Myocyte (in vitro differentiated cells): ENCODE results near the gene LTC4S. TPM values are rescaled to one million over a fixed set of nuclear protein-coding genes. Genes with fewer than 3 reads are reported as not detected.
A peak's percentile ranks its signal among the peaks of the same experiment; 100 is the strongest.

Experiments
- DNase-seq: peaks from one replicate; pipeline ENCODE4 v3.0.0-alpha.2; 2012; ENCODE audit warnings: low read depth
- total RNA-seq: library from RNA; depleted of rRNA; stranded (reverse); fragments of >200 nt; gene quantifications from 2 replicates; pipeline ENCODE4 v1.2.3, GENCODE V29; 2014

The LTC4S gene
- total RNA-seq, 1 donor from 2014 or later: 1.0 TPM

DNA sequence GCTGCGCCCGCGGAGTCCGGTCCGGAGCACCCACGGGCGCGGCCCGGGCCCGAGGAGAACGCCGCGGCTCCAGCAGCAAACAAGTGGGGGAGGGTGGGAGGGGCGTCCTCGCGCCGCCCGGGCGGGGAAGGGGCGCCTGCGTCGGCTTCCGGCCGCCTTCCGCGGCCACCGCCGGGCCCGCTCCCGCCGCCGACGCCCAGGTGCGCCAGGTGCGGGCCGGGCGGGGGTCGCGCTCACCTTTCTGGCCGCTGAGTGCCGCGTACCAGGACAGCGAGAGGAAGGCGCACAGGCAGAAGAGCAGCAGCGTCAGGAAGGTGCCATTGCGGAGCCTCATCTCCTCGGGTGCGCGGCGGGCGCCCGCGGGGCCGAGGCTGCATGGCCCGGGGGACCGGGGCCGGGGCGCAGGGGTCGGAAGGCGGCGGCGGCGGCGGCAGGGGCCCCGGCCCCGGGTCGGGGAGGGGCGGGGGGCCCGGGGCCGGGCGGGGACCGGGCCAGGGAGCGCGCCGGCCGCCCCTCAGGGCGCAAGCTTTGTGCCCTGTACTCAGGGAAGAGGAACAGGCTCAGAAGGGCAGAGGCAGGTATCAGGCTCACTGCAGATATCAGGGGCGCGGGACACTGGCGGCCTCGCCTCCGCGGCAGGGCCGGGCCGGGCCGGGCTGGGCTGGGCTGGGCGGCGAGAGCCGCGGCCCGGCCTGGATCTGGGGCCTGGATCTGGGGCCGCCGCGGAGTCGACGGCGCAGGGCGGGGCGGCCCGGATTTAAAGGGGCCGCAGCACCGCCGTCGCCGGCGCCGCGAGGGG is 12.7 kb downstream of the LTC4S start, which contains the start of gene MGAT4B:
Gene MGAT4B (minus strand): TSS at position 617 of the 799 bp plus-strand sequence. CDS start 283 bp downstream, at position 334.
- DNase-seq: peak; percentile 77

DNA sequence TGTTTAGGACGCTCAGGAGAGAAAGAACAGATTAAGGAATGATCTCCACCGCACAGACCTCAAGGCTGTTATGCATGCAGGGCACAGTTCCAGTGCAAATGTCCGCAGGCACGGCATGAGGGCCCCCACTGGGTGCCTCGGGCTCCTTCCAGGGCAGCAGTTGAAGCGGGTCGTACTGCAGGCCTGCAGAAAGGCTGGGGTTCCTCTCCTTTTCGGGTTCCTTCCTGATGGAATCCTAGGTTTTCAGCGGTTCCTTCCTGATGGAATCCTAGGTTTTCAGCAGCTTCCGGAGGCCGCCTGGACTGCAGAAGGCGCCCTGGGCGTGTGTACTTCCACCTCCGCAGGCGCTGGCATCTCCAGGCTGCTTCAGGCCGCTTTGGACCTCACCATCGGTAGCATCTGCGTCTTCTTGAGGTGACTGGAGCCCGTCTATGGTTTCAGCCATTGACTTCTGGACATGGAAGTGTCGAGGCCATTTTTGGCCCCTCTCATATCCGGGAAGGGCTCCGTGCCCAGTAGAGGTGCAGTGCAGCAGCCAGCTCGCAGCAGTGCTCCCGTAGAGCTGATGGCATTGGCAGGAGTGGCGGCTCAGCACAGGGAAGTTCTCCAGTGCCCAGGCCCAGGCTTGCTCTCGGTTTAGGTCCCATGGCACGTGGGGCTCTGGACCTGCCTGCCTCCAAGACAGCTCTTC is 18.5 kb downstream of the LTC4S start:
- DNase-seq: no peak

DNA sequence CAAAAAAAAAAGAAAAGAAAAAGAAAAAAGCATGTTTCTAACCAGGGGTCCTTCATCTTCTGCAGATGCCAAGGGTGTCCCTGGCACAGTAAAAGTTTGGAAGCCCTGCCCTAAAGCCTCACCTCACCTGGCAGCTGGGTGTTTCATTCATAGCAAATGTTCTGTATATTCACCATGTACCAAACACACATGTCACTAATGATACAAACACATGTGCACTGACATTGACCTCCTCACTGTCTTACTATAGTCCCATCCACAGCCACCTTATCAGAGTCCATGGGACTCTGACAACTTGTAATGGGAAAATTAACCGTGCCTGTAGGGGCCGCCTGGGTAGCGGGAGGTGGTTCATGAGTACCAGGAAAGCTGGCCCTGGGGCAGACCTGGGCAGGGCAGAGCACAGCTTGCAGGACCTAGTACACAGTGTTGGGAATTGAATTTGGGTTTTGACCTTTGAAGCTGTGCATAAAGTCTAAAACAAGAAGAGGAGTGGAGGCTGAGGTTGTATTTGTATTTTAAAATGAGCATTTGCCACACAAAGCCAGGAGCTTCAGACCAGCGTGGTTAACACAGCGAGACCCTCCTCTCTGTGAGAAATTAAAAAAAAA is 19.3 kb downstream of the LTC4S start:
- no peak for DNase-seq

DNA sequence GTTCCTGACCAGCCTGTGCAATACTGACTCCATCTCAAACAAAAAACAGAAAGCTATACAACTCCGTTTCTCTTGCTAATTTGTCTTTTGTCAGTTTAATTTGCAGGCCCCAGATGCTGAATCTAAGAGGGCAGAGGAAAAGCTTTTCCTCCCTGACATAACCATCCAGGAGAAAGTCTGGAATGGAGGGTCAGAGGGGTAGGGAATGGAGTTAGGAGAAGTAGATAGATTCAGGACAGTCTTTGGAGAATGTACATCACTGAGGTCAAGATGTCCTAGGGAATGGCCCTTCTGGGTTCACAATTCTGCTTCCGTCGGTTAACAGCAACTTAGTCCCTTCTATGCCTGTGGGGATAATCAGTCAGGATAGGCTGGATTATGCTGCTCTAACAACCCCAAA is 20.3 kb downstream of the LTC4S start:
- DNase-seq: no peak

- DNase-seq: no peak
Observed at GRCh38 chr5:179815491-179816249, 21.9 kb downstream of the LTC4S start.

DNA sequence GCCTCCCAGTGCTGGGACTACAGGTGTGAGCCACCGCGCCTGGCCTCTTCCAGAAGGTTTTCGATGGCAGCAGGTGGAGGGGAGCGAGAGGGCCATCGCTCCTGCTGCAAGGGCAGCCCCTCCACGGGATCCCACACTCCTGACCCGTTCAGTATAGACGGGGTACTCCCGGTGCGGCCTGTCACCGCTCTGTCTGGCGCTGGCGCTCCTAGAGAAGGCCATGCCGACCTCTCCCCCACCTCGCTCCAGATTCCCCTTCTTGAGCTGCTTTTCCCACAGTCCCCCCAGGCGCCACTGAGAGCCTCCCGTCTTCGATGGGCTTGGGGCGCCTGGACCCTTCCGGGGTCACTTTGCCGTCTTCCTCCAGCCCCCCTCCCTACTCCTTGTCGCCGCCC is 22.6 kb downstream of the LTC4S start:
- no peak for DNase-seq

- no peak for DNase-seq
Observed at GRCh38 chr5:179816796-179817469, 23.1 kb downstream of the LTC4S start.

- no peak for DNase-seq
Observed at GRCh38 chr5:179817470-179817840, 23.7 kb downstream of the LTC4S start.

- no peak for DNase-seq
Observed at GRCh38 chr5:179817890-179818745, 24.3 kb downstream of the LTC4S start.

DNA sequence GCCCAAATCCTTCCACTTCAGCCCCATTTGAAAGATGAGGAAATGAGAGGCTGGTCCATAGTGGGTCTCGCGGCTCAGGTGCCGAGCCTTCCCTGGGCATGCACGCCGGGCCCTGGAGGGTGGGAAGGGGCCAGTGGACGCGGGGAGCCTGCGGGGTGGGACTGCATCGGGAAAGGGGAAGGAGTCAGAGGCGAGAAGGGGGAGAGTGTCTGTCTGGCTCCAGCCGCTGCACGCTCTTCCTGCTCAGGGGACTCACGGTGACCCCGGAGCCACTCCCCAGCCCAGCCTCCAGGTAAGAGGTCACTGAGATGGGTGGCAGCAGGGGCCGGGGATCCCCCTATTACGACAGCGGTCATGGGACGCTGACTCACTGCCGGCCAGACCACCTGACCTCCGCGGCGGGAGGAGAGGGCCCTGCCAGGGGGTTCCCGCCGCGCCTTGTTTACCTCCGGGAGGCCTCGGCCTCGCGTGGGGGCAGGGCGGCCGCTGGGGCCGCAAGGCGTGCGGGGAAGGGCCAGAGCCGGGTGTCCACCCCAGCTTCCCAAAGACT is 25.0 kb downstream of the LTC4S start:
- DNase-seq: peak; percentile 95

DNA sequence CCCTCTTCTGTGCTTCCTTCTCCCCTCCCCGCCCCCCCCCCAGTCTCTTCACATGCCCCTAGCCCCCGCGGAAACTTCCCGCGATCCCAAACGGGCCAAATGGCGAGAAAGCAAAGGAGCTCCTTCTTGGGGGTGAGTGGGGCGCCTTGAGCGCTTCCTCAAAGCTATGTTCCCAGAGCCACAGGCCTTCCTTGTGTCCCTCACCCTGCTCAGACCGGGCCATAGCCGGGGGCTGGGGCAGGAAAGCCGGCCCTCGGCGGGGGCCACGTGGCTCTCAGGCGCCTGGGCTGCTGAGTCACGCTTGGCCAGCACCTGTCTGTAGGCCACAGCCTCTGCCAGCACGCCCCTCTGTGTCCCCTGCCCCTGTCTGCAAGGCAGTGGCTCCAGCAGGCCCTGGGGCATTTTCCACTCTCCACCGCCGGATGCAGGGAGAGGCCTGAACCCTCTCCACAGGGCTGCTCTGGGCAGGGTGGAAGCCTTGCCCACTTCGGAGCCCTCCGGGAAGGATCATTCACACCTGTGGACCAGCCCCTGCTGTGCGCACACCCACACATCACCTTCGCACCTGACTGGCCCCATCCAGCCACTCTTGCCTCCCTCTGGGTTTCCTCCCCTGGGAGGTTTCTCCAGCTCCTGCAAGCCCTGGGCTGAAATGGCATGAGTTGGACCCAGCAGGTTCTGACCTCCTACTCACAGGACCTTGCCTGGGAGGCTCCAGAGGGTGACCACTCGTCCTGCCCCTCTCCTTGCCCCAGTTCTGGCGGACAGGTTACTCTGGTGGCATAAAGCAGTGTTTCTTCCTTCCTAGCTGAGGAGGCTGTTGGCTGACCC is 25.7 kb downstream of the LTC4S start:
- DNase-seq: peak; percentile 90

- no peak for DNase-seq
Observed at GRCh38 chr5:179820127-179820482, 26.3 kb downstream of the LTC4S start.

DNA sequence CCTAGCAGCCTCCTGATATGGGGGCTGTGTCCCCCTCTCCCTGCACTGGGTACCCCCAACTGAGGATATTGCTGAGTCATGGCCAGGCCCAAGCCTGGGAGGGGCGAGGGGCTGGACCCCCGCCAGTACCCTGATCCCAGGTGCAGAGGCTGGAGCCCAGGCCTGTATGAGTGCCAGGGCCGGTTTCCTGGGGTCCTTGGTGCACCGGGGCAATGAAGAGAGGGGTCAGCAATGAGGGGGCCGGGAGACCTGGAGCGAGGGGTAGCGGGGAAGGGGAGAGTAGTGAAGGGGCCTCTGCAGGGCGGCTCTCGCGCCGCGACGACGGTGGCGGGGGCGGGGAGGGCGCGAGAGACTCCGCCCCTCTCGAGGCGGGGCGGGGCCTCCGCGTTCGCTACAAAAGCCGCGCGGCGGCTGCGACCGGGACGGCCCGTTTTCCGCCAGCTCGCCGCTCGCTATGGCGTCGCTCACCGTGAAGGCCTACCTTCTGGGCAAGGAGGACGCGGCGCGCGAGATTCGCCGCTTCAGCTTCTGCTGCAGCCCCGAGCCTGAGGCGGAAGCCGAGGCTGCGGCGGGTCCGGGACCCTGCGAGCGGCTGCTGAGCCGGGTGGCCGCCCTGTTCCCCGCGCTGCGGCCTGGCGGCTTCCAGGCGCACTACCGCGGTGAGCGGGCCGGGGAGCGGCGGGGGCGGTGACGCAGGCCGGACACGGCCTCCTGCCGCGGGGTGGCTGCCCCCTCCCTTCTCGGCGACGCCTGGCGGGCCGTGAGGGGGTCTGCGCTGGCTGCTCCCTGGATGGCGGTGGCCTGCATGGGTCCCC is 26.9 kb downstream of the LTC4S start, which contains the start of gene SQSTM1:
Gene SQSTM1 (plus strand): TSS at position 423 of the 815 bp plus-strand sequence. CDS start 32 bp downstream, at position 455.
- peak; percentile 84 for DNase-seq

DNA sequence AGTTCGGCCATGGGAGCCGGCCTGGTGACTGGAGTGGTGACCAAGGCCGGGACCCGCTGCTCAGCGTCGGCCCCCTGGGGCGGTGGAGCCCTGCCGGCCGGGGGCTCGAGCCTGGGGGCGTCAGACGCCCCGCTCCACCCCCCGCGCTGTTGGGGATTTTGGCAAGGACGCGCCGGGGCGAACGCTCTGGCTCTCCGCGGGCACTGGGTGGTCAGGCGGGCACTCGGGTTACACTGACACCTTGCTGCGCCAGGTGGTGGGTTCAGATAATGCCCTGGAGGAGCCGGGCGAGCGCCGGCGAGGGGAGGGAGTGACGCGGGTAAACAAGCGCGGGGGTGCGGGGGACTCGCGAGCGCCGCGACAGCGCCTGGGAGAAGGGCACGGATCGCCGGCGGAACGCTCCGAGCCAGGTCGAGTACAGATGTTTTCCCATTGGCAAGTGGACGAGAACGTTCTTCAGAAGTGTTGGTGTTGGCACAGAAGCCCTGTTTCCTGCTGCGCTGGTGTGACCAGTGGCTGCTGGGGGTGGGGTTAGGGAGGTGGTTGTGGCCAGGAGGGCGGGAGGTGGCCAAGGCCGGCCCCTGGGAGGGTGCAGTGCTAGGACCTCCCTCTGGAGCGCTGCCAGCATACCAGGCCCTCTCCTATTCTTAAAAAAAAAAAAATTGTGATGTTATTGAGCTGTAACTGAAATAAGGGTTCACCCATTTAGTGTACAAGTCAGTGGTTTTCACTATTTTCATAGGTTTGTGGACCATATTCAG is 27.7 kb downstream of the LTC4S start:
- peak; percentile 92 for DNase-seq

- no peak for DNase-seq
Observed at GRCh38 chr5:179822059-179822432, 28.3 kb downstream of the LTC4S start.

DNA sequence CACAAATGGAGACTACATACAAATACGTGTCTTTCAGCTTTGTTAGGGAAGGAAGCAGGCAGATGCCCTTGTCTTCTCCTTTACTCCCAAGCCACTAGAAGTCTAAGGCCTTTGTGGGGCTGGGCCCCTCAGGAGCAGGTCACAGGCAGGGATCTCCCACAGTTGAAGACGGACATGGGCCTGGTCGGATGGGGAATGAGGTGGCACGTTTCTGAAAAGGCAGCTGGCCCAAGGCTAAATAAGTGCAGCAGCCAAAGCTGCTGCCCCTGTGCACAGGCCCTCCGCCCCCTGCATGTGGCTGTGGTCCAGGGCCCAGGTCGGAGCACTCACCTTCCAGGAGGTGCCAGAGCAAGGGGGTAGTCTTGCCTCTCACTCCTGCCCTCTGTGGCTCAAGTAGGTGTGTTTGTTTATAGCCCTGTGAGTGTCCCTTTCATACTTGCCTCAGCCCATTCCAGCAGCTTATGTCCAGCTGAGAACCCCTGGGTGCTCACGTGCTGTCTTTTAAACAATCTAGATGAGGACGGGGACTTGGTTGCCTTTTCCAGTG is 28.7 kb downstream of the LTC4S start:
- no peak for DNase-seq
